HepG2 (cell line): ENCODE measurements around the gene PLCB1. TPM values are rescaled to one million over a fixed set of nuclear protein-coding genes. Genes with fewer than 3 reads are reported as not detected.

ENCODE experiments used
- ATAC-seq: fragments of 200-7000 bp; cut with Tn5 transposase; 3 replicates; pipeline ENCODE4 v1.9.1; 2020; ENCODE audit warnings: mild to moderate bottlenecking, moderate library complexity
- BruUV-seq: library from RNA; stranded (reverse); fragments of 400-500 nt; replicated peaks from 2 replicates; lab custom pipeline; 2021; lab: Mats Ljungman, UMichigan
- CTCF ChIA-PET: fragments of 300-600 bp; formaldehyde crosslinking; extraction: SDS; loops from one replicate; lab custom pipeline; 2021; ENCODE audit warnings: low total read pairs, inconsistent platforms, low intra/inter-chr PET ratio; lab: Yijun Ruan, JAX
- POLR2A ChIA-PET: fragments of 350-600 bp; sonication (Branson Sonifier 250); formaldehyde crosslinking; loops from one replicate; lab custom pipeline; 2020; ENCODE audit warnings: antibody characterized with exemption, inconsistent platforms; lab: Yijun Ruan, JAX
- DNase-seq: peaks from one replicate; pipeline ENCODE4 v3.0.0-alpha.2; 2015; ENCODE audit warnings: low spot score
- FAIRE-seq: peaks from 3 replicates; lab custom pipeline; 2011; peaks lifted over from hg19 to GRCh38; lab: Jason Lieb, UNC
- H2AFZ ChIP-seq: one replicate; pipeline ENCODE4 v1.6.1; 2011; ENCODE audit warnings: low read length, inconsistent platforms
- H3K27ac ChIP-seq: fragments of 300-600 bp; 3 replicates; pipeline ENCODE4 v1.8.0; 2011; ENCODE audit warnings: mixed run types, mild to moderate bottlenecking, mixed read lengths, low read length, inconsistent platforms; ENCODE audit not compliant: insufficient read depth; ENCODE audit errors: extremely low read length
- H3K27me3 ChIP-seq, 2 experiments: fragments of 200-600 bp in 1 of 2; 2 replicates in 1 of 2; 3 replicates in 1 of 2; pipeline versions ENCODE4 v1.6.0 to v1.8.0; 2011; ENCODE audit warnings: low read length in 2 of 2, mild to moderate bottlenecking in 2 of 2, moderate library complexity in 2 of 2, inconsistent platforms in 1 of 2; ENCODE audit not compliant: insufficient read depth in 2 of 2, control insufficient read depth in 1 of 2
- H3K36me3 ChIP-seq, 2 experiments: fragments of 200-600 bp in 1 of 2; replicated peaks in 1 of 2; 2 replicates in 1 of 2; 3 replicates in 1 of 2; pipeline versions ENCODE4 v1.5.1 to v1.8.0; 2011; ENCODE audit warnings: low read length in 2 of 2, inconsistent platforms in 1 of 2; ENCODE audit not compliant: insufficient read depth in 2 of 2, control insufficient read depth in 1 of 2
- H3K4me1 ChIP-seq: 2 replicates; pipeline ENCODE4 v1.5.1; 2012; ENCODE audit warnings: low read length, inconsistent platforms; ENCODE audit not compliant: insufficient read depth
- H3K4me2 ChIP-seq: 2 replicates; pipeline ENCODE4 v1.6.0; 2011; ENCODE audit warnings: low read depth, low read length, inconsistent platforms
- H3K4me3 ChIP-seq, 3 experiments: fragments of 200-600 bp in 1 of 3; sonication (generic), shearing (Covaris generic) in 1 of 3; replicated peaks in 1 of 3; 2 replicates each; pipeline ENCODE4 v1.5.1; 2011 to 2016; ENCODE audit warnings: low read length in 3 of 3, inconsistent platforms in 2 of 3, low read depth in 2 of 3, mild to moderate bottlenecking in 2 of 3, control low read depth in 1 of 3, mixed read lengths in 1 of 3; ENCODE audit not compliant: insufficient read depth in 1 of 3
- H3K79me2 ChIP-seq: one replicate; pipeline ENCODE4 v1.6.1; 2011; ENCODE audit warnings: low read length, inconsistent platforms; ENCODE audit not compliant: insufficient read depth
- H3K9ac ChIP-seq: 2 replicates; pipeline ENCODE4 v1.6.0; 2011; ENCODE audit warnings: mild to moderate bottlenecking, low read depth, low read length, inconsistent platforms; ENCODE audit not compliant: insufficient read depth
- H3K9me3 ChIP-seq: 2 replicates; pipeline ENCODE4 v1.5.1; 2012; ENCODE audit warnings: mild to moderate bottlenecking, low read length
- H4K20me1 ChIP-seq: 2 replicates; pipeline ENCODE4 v1.6.0; 2011; ENCODE audit warnings: inconsistent platforms, mild to moderate bottlenecking, low read length, moderate library complexity; ENCODE audit not compliant: insufficient read depth
- CBX5 ChIP-seq: sonication (generic); formaldehyde crosslinking; IDR thresholded peaks from 2 replicates; pipeline ENCODE4 v1.4.0; 2020; ENCODE audit warnings: missing genetic modification reagents, borderline replicate concordance
- GATA4 ChIP-seq: sonication (generic); IDR thresholded peaks from 2 replicates; pipeline ENCODE4 v1.6.1; 2016; ENCODE audit warnings: antibody characterized with exemption, low read depth, borderline replicate concordance
- POLR2AphosphoS5 ChIP-seq: IDR thresholded peaks from 2 replicates; pipeline ENCODE4 v1.6.1; 2012; ENCODE audit warnings: low read depth, low read length
- SNAPC2 ChIP-seq: sonication (generic); formaldehyde crosslinking; IDR thresholded peaks from 2 replicates; pipeline ENCODE4 v1.8.1; 2022; ENCODE audit warnings: mild to moderate bottlenecking, missing genetic modification reagents
- TCF7L2 ChIP-seq: IDR thresholded peaks from 2 replicates; pipeline ENCODE4 v1.6.1; 2011; ENCODE audit warnings: mild to moderate bottlenecking, low read depth, low read length, moderate library complexity
- THAP11 ChIP-seq: IDR thresholded peaks from 2 replicates; pipeline ENCODE4 v1.6.1; 2016; ENCODE audit warnings: missing biosample characterization, missing genetic modification reagents
- ZBTB8A ChIP-seq: sonication (generic); formaldehyde crosslinking; IDR thresholded peaks from 2 replicates; pipeline ENCODE4 v1.4.0; 2020; ENCODE audit warnings: mild to moderate bottlenecking, low read depth, missing genetic modification reagents, borderline replicate concordance
- ZNF446 ChIP-seq: sonication (generic); formaldehyde crosslinking; IDR thresholded peaks from 2 replicates; pipeline ENCODE4 v1.5.0; 2020; ENCODE audit warnings: mild to moderate bottlenecking, missing genetic modification reagents
- ZSCAN25 ChIP-seq: sonication (generic); formaldehyde crosslinking; IDR thresholded peaks from 2 replicates; pipeline ENCODE4 v1.8.0; 2022; ENCODE audit warnings: mild to moderate bottlenecking, missing genetic modification reagents
- WGBS: methylation state at CpG from one replicate; pipeline ENCODE4 v1.1.6; 2017; ENCODE audit warnings: low lambda C conversion rate; 5-methylcytosine and 5-hydroxymethylcytosine counted together
- in situ Hi-C: cut with HindIII; loops from 2 replicates; pipeline ENCODE4 v1.10.0; 2017; ENCODE audit warnings: low pct_unique_long_range_greater_than_20kb; ENCODE audit not compliant: extremely low pct_ligation_motif_present
- intact Hi-C: fragments of 100-400 bp; cut with micrococcal nuclease; formaldehyde crosslinking; loops from one replicate; pipeline ENCODE4 v1.10.0; 2022; ENCODE audit not compliant: unreplicated experiment
- polyA plus RNA-seq, 8 experiments: library from polyadenylated mRNA; depleted of rRNA in 3 of 8; stranded (reverse) in 7 of 8; unstranded in 1 of 8; fragments of >200 nt; fragmentation: Illumina TruSeq in 4 of 8; extraction: Trizol in 4 of 8; gene quantifications; 2 replicates each; pipeline versions ENCODE4 v1.2.1 to v1.2.3, GENCODE V29; 2011 to 2016; ENCODE audit warnings: low read depth in 4 of 8, missing spikeins in 1 of 8, mixed read lengths in 1 of 8; ENCODE audit not compliant: insufficient read depth in 1 of 8
- total RNA-seq, 5 experiments: library from RNA; depleted of rRNA; stranded (reverse); fragments of >200 nt; fragmentation: Illumina TruSeq; extraction: Trizol; gene quantifications; 2 replicates each; pipeline ENCODE4 v1.2.3, GENCODE V29; 2016; ENCODE audit warnings: low read depth in 1 of 5

PLCB1 gene
- total and polyA plus RNA-seq, 2 of the 13 experiments (the other 11 are each of a cell fraction or from before 2014, with no cell fraction given) = 42.4 to 55.9 TPM

- TF ChIP-seq ZNF446 (CRISPR knock-in tag) (no peak), POLR2AphosphoS5 (no peak), ZBTB8A (CRISPR knock-in tag) (no peak), THAP11 (CRISPR knock-in tag) (no peak), GATA4 (no peak), ZSCAN25 (CRISPR knock-in tag) (no peak)
- TF ChIP-seq, all 625 proteins: peak for 0
Measured at GRCh38 chr20:8602389-8603116, 470.5 kb downstream of the PLCB1 start (continued).

DNA sequence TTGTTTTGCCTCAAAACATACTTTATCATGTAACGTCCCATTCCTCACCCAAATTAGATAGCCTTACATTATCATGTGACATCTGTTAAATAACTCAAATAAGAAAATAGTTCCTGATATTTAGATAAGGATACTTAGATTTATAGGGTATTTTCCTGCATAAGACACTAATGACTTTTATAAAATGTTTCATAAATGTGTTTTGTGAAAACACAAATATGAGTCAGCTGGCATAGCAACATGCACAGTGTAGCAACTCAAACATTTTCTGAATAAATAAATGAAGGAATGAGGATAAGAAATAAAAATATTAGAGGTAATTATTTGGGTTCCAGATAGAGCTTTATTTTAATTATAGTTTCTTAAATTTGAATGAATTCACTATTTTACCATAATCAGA is 476.4 kb downstream of the PLCB1 start:
- Histone ChIP-seq H3K79me2 (no peaks in the 10 kb centered on the region), H3K4me2 (no peak overlapping the region), H2AFZ (no peak overlapping the region), H3K36me3 (0 out of 5 replicates have a peak, but pooled peaks cover 0 to under 1% of the 10 kb centered on the region in 2 experiments), H3K4me1 (no peaks in the 10 kb centered on the region), H3K27me3 (no peaks in the 10 kb centered on the region), H3K9ac (no peak overlapping the region), H4K20me1 (no peaks in the 10 kb centered on the region), H3K9me3 (no peaks in the 10 kb centered on the region), H3K4me3 (no peak overlapping the region), H3K27ac (no peak overlapping the region)
- no peak for TF ChIP-seq SNAPC2 (CRISPR knock-in tag)
- no peak for TF ChIP-seq TCF7L2
- TF ChIP-seq CBX5 (CRISPR knock-in tag) = no peak
- ChIA-PET POLR2A (no interaction called here), CTCF (no interaction called here)
- ATAC-seq (no peak), FAIRE-seq (no peak), DNase-seq (no peak)
- intact Hi-C loops = no loop called here
- no TSS peak for BruUV-seq
- 100% methylated on average over 1 of the region's 1 CpG for WGBS
- in situ Hi-C loops = no loop called here
